ENCODE measurements around the gene KCNAB3. TPM values are rescaled to one million over a fixed set of nuclear protein-coding genes. Genes with fewer than 3 reads are reported as not detected.
A peak's percentile ranks its signal among the peaks of the same experiment; 100 is the strongest.

The KCNAB3 gene
- total RNA-seq = under 0.01 and 0.98 TPM in 2 replicates

GRCh38 chr17:7929158-7930023 lies at the start of gene KCNAB3:
Gene KCNAB3 (minus strand): TSS chr17:7929856. CDS start chr17:7929435, 421 bp downstream.

GRCh38 chr17:7931709-7932482 lies 2.2 kb upstream of the KCNAB3 start, which contains the start of the genes CNTROB and TRAPPC1:
Gene CNTROB (plus strand): TSS chr17:7932206. CDS start chr17:7933080, 874 bp downstream.
Gene TRAPPC1 (minus strand): TSS chr17:7931946. CDS start chr17:7931829, 117 bp downstream.

GRCh38 chr17:7915611-7916384 lies 13.9 kb downstream of the KCNAB3 start, which contains the start of gene RNF227:
Gene RNF227 (minus strand): TSS chr17:7916289. CDS start chr17:7916195, 94 bp downstream.

GRCh38 chr17:7888184-7888920 lies 41.3 kb downstream of the KCNAB3 start, which contains the start of gene CHD3:
Gene CHD3 (plus strand): TSS chr17:7888789. CDS start chr17:7889001, 212 bp downstream.

Small RNA genes within 50 kb of the gene (small RNA-seq; reads per million reads assigned to genes)
- 3.0 reads per million, percentile 87 among the genes with 10 or more reads in this experiment for gene SCARNA21

Other genes starting within 250 kb of the KCNAB3 start
- gene TP53, start 242.4 kb downstream of the KCNAB3 start, total RNA-seq = 30.9 and 46.9 TPM in 2 replicates
- 8.1 and 10.2 TPM in 2 replicates for gene WRAP53, start 241.4 kb downstream of the KCNAB3 start, total RNA-seq
- gene EFNB3, start 224.7 kb downstream of the KCNAB3 start, total RNA-seq = 0.37 and 0.59 TPM in 2 replicates
- 0.37 and 0.39 TPM in 2 replicates for gene DNAH2, start 212.1 kb downstream of the KCNAB3 start, total RNA-seq
- 3.3 and 5.1 TPM in 2 replicates for gene KDM6B, start 95.6 kb downstream of the KCNAB3 start, total RNA-seq
- gene TMEM88, start 74.8 kb downstream of the KCNAB3 start, total RNA-seq = 0.20 TPM in 1 of 2 replicates, not detected in the other
- 61.6 and 106 TPM in 2 replicates for gene NAA38, start 72.3 kb downstream of the KCNAB3 start, total RNA-seq
- 8.8 and 11.5 TPM in 2 replicates for gene CYB5D1, start 71.9 kb downstream of the KCNAB3 start, total RNA-seq
- gene CHD3, start 41.1 kb downstream of the KCNAB3 start, total RNA-seq = 58.1 and 58.4 TPM in 2 replicates
- gene RNF227, start 13.6 kb downstream of the KCNAB3 start, total RNA-seq = 1.1 and 2.2 TPM in 2 replicates
- 27.2 and 38.6 TPM in 2 replicates for gene TRAPPC1, start 2.1 kb upstream of the KCNAB3 start, total RNA-seq
- gene CNTROB, start 2.4 kb upstream of the KCNAB3 start, total RNA-seq = 21.7 and 28.5 TPM in 2 replicates
- under 0.01 TPM in 1 of 2 replicates, not detected in the other for gene GUCY2D, start 72.8 kb upstream of the KCNAB3 start, total RNA-seq
- gene ALOX15B, start 109.2 kb upstream of the KCNAB3 start, total RNA-seq = 0.20 and 1.8 TPM in 2 replicates
- gene ALOX12B, start 157.9 kb upstream of the KCNAB3 start, total RNA-seq = 0.73 TPM in 1 of 2 replicates, not detected in the other
- not detected in 2 replicates for gene ALOXE3, start 188.7 kb upstream of the KCNAB3 start, total RNA-seq
- 0.37 and 0.39 TPM in 2 replicates for gene HES7, start 194.2 kb upstream of the KCNAB3 start, total RNA-seq
- gene PER1, start 222.5 kb upstream of the KCNAB3 start, total RNA-seq = 27.2 and 38.1 TPM in 2 replicates
- 3.3 and 5.5 TPM in 2 replicates for gene VAMP2, start 233.1 kb upstream of the KCNAB3 start, total RNA-seq
- gene TMEM107, start 246.5 kb upstream of the KCNAB3 start, total RNA-seq = 23.9 and 30.1 TPM in 2 replicates

Measured in subcutaneous preadipocyte (primary cell).